Measurements from ENCODE around the gene GFAP. TPM values are rescaled to one million over a fixed set of nuclear protein-coding genes. Genes with fewer than 3 reads are reported as not detected.

Gene GFAP
- total and polyA plus RNA-seq, 8 donors: 0.12 to 2.2 (median 0.85) TPM

- Histone ChIP-seq H3K36me3 (peaks cover 0 to 29% (median 15%) of the 10 kb centered on the region in 3 donors), H3K27me3 (no peaks in the 10 kb centered on the region), H3K4me1 (no peaks in the 10 kb centered on the region), H3K4me3 (no peak overlapping the region), H3K9me3 (no peaks in the 10 kb centered on the region), H3K27ac (no peak overlapping the region)
- TF ChIP-seq CTCF (IDR thresholded peaks at IDR 0.05): no peak
- DNase-seq: no peak
- intact Hi-C loops (cut with DNase I): no loop called here
- FAIRE-seq: no peak
- ATAC-seq: no peak
- 81 to 86% methylated on average over 1 of the region's 1 CpG for WGBS, 2 donors
Observed at GRCh38 chr17:44887016-44887415, 28.3 kb downstream of the GFAP start.

GRCh38 chr17:44884941-44885340 is 30.4 kb downstream of the GFAP start:
- Histone ChIP-seq H3K4me3 (no peak overlapping the region), H3K36me3 (peaks cover 0 to 45% (median 17%) of the 10 kb centered on the region in 3 donors), H3K27me3 (no peaks in the 10 kb centered on the region), H3K9me3 (no peaks in the 10 kb centered on the region), H3K4me1 (no peaks in the 10 kb centered on the region), H3K27ac (no peak overlapping the region)
- ATAC-seq: no peak
- FAIRE-seq: no peak
- intact Hi-C loops (cut with DNase I): no loop called here
- WGBS, 2 donors: 92 to 93% methylated on average over 2 of the region's 2 CpGs
- no peak for TF ChIP-seq CTCF (IDR thresholded peaks at IDR 0.05)
- DNase-seq: no peak

DNA sequence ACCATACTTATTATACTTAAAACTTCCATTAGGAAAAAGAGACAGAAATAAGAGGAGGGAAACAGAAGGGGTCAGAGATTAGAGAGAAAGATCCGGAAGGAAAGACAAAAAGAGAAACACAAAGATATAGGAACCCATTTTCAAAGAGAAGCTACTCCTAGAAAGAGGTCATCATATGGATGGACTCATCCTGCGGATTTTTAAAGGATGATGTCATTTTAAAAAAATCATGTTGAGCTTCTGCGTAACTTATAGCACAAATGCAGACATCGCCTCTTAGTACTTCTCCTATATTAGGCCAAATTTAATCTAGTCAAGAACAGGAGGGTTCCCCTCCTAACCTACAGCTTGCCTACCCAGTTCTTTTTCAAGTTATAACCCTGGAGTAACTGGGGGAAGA is 34.2 kb downstream of the GFAP start:
- no peak overlapping the region for H3K27ac ChIP-seq
- H3K9me3 ChIP-seq: no peaks in the 10 kb centered on the region
- TF ChIP-seq CTCF (IDR thresholded peaks at IDR 0.05): no peak
- no peaks in the 10 kb centered on the region for H3K4me1 ChIP-seq
- no peak overlapping the region for H3K4me3 ChIP-seq
- H3K27me3 ChIP-seq: no peaks in the 10 kb centered on the region
- DNase-seq (no peak), FAIRE-seq (no peak), ATAC-seq (no peak)
- peaks cover 3 to 72% (median 19%) of the 10 kb centered on the region in 3 donors for H3K36me3 ChIP-seq
- WGBS, 2 donors: 91 to 96% methylated on average over 4 of the region's 4 CpGs
- intact Hi-C loops (cut with DNase I): no loop called here

- ATAC-seq (no peak), FAIRE-seq (no peak), DNase-seq (no peak)
- no peaks in the 10 kb centered on the region for H3K4me1 ChIP-seq
- no peaks in the 10 kb centered on the region for H3K9me3 ChIP-seq
- H3K36me3 ChIP-seq: peaks cover 8 to 82% (median 25%) of the 10 kb centered on the region in 3 donors
- intact Hi-C loops (cut with DNase I): no loop called here
- H3K4me3 ChIP-seq: no peak overlapping the region
- H3K27ac ChIP-seq: no peak overlapping the region
- WGBS, 2 donors: 82 to 84% methylated on average over 2 of the region's 2 CpGs
- TF ChIP-seq CTCF (IDR thresholded peaks at IDR 0.05): no peak
- no peaks in the 10 kb centered on the region for H3K27me3 ChIP-seq
Observed at GRCh38 chr17:44880062-44880461, 35.2 kb downstream of the GFAP start.

DNA sequence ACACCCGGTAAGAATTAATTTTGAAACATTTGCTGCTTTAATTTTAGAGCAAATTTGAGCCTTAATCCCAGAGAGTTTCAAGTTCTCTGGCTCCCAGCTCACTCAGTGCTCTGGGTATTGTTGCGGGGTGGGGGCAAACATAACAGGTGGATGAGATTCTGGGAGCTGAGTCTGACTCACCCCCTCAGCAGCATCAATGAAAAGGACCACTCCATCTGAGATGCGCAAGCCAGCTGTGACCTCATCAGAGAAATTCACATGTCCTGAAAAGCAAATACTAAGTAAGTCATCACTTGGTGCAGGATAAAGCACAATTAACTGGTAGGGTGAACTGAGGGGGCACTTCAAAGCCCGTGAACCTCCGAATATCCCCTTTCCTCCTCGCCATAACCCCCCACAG is 35.9 kb downstream of the GFAP start:
- H3K36me3 ChIP-seq: peaks cover 8 to 75% (median 28%) of the 10 kb centered on the region in 3 donors
- H3K4me1 ChIP-seq: no peaks in the 10 kb centered on the region
- intact Hi-C loops (cut with DNase I): no loop called here
- ATAC-seq (no peak), DNase-seq (no peak), FAIRE-seq (no peak)
- no peak overlapping the region for H3K27ac ChIP-seq
- WGBS, 2 donors: 84 to 96% methylated on average over 6 of the region's 6 CpGs
- no peaks in the 10 kb centered on the region for H3K27me3 ChIP-seq
- no peak for TF ChIP-seq CTCF (IDR thresholded peaks at IDR 0.05)
- no peaks in the 10 kb centered on the region for H3K9me3 ChIP-seq
- H3K4me3 ChIP-seq: no peak overlapping the region
